ENCODE data around the gene PRKCA.

DNA sequence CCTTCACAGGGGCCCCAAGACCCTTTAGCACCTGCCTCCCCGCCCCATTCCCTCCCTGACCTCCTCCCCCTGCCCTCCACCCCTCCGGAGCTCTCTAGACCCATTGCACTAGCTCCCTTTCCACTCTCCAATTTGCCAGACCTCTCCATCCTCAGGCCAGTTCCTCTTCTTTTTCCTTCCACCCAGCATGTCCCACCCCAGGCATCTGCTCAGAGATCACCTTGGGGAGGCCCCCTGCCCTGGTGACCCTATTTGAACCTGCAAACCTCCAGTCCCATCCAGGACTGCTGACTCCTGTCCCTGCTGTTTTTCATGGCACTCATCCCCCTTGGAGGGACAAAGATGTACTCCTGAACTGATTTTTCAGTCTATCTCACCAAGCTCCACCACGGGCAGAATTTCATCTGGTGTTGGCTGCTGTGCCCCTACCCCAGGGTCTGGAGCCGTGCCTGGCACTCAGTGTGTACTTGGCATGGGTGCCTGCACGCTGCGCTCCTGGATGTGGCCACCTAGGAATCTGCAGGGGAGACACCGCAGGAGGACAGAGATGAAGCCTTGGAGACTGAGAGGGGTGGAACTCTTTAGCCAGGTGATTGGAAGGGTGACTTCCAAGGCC lies 446.9 kb downstream of the PRKCA start:
- TF ChIP-seq, protein P1, sequence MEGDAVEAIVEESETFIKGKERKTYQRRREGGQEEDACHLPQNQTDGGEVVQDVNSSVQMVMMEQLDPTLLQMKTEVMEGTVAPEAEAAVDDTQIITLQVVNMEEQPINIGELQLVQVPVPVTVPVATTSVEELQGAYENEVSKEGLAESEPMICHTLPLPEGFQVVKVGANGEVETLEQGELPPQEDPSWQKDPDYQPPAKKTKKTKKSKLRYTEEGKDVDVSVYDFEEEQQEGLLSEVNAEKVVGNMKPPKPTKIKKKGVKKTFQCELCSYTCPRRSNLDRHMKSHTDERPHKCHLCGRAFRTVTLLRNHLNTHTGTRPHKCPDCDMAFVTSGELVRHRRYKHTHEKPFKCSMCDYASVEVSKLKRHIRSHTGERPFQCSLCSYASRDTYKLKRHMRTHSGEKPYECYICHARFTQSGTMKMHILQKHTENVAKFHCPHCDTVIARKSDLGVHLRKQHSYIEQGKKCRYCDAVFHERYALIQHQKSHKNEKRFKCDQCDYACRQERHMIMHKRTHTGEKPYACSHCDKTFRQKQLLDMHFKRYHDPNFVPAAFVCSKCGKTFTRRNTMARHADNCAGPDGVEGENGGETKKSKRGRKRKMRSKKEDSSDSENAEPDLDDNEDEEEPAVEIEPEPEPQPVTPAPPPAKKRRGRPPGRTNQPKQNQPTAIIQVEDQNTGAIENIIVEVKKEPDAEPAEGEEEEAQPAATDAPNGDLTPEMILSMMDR (IDR thresholded peaks at IDR 0.05), result no peak
- no peak for TF ChIP-seq ZFX (IDR thresholded peaks at IDR 0.05; ENCODE audit: borderline replicate concordance)
